ES-I3 (cell line): Measurements from ENCODE around the gene GRK1.

Experiments
- H3K36me3 ChIP-seq: 2 replicates; pipeline ENCODE4 v1.6.1; 2013; ENCODE audit warnings: mild to moderate bottlenecking, low read length, control low read depth, moderate library complexity; ENCODE audit not compliant: insufficient read depth
- H3K4me1 ChIP-seq: 2 replicates; pipeline ENCODE4 v1.6.1; 2013; ENCODE audit warnings: mild to moderate bottlenecking, control low read depth, low read length; ENCODE audit not compliant: insufficient read depth
- H3K9ac ChIP-seq: 2 replicates; pipeline ENCODE4 v1.6.1; 2013; ENCODE audit warnings: low read depth, mild to moderate bottlenecking, low read length, moderate library complexity
- H3K9me3 ChIP-seq: 2 replicates; pipeline ENCODE4 v1.6.1; 2013; ENCODE audit warnings: mild to moderate bottlenecking, low read length, moderate library complexity; ENCODE audit not compliant: control insufficient read depth, insufficient read depth

The GRK1 gene

DNA sequence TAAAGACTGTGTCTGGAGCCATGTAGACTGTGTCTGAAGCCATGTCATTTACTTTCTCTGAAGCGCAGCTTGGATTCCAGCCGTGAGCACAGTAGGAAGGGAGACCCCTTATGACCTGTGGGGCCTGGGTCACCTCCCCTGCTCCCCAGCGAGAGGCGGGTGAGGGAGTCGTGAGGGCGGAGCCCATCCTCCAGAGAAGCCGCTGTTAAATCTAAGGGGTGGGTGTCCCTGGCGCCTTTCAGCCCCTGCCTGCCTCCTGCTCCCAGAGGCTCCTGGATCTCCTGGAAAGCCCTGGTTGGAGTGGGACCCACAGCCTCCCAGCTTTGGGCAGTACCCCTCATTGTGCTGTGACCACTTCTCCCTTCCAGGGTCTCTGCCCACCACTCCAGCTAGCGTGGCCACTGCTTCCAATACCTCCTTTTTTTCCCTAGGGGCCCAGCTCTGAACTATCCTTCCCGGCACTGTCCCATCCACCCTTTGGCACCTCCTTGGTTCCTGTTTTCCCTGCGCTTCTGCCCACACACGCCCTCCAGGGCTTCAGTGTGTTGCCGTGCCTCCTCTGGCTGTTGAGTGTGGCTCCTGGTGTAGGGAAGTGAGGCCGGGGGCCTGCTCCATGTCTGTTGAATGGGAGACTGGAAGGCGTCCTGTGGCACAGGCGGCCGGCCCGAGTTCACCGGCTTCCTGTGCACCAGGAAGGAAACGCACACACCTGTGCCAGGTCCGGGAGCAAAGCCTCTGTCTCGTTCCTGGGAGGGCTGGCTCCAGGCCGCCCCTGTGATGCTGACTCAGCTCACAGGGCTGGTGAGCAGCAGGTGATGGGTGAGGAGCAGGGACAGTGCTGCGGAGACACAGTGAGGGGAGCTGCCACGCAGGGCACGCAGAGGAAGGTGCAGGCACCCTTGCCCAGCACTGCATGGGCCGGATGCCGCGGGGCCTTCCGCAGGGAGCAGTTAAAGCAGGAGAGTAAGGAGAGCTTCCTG is 38.4 kb upstream of the GRK1 start:
- no peaks in the 10 kb centered on the region for H3K9me3 ChIP-seq
- H3K4me1 ChIP-seq = no peaks in the 10 kb centered on the region
- no peak overlapping the region for H3K9ac ChIP-seq
- H3K36me3 ChIP-seq = peaks cover 10% of the 10 kb centered on the region; the same call in 1 of the 2 replicates

DNA sequence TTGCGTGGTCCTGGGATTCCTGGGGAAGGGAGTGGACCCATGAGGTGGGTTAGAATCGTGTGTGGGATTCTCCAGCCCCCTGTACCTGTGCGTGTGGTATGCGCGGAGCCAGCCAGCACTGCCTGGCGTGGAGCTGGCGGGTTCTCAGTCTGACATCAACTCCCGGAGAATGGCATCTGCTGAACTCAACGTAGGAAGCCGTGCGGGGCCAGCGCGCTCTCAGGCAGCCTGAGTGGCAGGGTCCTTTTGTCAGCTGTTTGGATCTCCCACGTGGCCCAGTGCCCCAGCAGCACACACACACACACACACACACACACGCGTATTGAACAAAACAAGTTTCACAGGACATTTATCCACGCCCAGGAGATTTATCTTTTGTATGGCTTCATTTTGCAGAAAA is 37.2 kb upstream of the GRK1 start:
- H3K9me3 ChIP-seq = no peaks in the 10 kb centered on the region
- H3K36me3 ChIP-seq = peaks cover 18% of the 10 kb centered on the region
- no peak overlapping the region for H3K9ac ChIP-seq
- no peaks in the 10 kb centered on the region for H3K4me1 ChIP-seq

DNA sequence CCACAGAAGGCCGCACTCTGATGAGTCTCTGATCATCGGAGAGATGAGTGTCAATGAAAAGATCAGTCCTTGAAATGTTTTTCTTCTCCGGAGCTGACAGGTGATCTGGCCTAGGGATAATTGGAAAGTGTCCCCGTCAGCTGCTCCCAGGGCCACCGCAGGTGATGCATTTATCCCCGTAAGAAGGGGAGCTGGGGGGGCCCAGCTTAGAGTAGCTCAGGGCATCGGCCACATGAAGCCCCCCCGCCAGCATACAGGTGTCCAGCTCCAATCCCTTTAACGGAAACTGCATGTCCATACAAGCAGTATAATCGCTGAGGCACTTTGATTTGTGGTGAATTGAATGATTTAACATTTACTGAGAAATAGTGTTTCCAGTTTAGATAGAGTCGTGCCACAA is 36.7 kb upstream of the GRK1 start:
- H3K36me3 ChIP-seq = peaks cover 18% of the 10 kb centered on the region
- H3K4me1 ChIP-seq = no peaks in the 10 kb centered on the region
- H3K9me3 ChIP-seq = no peaks in the 10 kb centered on the region
- H3K9ac ChIP-seq = no peak overlapping the region

DNA sequence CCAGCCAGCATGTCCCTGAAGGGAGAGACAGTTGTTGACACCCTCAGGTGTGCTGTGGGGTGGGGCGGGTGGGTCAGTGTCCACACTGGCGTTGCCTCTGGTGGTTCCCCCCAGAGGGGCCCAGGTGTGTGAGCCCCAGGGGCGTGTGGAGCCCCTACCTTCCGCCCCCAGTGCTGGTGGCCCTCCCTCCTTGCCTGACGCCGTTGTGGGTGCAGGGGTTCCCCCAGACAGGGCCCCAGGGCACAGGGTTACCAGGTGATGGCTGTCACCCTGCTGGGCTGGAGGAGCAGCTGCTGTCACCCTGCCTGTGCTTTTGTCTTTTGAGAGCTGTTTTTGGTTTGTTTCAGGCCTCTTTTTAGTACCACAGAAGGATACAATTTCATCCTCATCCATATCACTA is 36.2 kb upstream of the GRK1 start:
- H3K36me3 ChIP-seq = peaks cover 18% of the 10 kb centered on the region
- no peaks in the 10 kb centered on the region for H3K9me3 ChIP-seq
- H3K9ac ChIP-seq = no peak overlapping the region

DNA sequence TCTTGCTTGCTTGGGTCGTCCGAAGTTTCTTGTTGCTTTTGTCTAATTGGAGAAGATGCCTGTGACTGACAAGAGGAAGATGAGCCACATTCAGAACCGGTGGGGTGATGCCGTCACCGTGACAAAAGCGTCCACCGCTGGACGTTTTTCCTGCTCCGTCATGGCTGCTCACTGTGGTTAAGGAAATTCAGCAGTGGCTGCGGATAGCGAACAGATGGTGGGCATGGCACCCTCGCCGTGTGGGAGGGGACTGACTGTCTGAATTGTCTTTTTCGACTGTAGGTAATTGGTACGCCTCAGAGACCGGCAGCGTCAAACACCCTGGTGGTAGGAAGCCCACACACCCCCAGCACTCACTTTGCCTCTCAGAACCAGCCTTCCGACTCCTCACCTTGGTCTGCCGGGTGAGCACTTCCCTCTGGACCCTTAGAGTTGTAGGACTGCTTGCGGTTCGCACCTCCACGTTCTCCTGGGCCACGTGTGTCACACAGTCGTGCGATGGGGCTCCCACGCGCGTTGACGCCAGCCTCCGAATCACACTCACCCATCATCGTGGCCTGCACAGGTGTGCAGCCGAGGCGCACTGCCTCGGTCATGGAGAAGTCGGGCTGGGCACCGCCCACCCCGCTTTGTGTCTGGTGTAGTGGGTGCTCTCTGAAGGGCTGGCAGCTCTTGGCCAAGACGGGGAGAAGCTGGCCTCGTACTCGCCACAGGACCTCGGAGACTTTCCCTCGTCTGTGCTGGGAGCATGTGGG is 35.5 kb upstream of the GRK1 start:
- Histone ChIP-seq H3K9me3 (no peaks in the 10 kb centered on the region), H3K36me3 (peaks cover 18% of the 10 kb centered on the region), H3K4me1 (no peaks in the 10 kb centered on the region), H3K9ac (no peak overlapping the region)

More for the DNA sequence above, 36.2 kb upstream of the GRK1 start:
- no peaks in the 10 kb centered on the region for H3K4me1 ChIP-seq

DNA sequence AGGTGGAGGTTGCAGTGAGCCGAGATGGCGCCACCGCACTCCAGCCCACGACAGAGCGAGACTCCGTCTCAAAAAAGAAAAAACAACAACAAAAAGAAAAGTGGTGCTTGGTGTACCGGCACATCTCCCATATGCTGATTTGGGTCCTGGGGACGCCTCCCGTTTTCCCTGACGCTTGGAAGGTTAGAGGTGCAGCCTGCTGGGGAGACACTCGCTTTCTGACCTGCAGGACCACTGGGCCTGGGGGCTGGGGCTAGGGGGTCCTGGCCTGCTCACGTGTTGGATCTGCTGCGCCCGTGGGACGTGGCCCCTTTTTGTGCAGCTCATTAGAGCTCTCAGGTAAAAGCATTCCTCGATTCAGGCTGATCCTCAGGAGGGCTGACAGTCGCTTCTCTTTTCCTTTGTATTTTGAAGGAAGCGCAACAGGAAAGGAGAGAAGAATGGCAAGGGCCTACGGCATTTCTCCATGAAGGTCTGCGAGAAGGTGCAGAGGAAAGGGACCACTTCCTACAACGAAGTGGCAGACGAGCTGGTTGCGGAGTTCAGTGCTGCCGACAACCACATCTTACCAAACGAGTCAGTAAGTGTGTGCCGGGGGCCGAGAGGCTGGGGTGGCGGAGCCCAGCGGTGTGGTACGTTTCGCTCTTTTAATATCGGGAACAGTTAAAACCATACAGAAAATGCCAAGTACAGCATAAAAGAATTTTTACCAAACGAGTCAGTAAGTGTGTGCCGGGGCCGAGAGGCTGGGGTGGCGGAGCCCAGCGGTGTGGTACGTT is 34.1 kb upstream of the GRK1 start:
- Histone ChIP-seq H3K9ac (no peak overlapping the region), H3K4me1 (no peaks in the 10 kb centered on the region), H3K9me3 (peaks cover 4% of the 10 kb centered on the region; the same call in 1 of the 2 replicates), H3K36me3 (peaks cover 24% of the 10 kb centered on the region)

DNA sequence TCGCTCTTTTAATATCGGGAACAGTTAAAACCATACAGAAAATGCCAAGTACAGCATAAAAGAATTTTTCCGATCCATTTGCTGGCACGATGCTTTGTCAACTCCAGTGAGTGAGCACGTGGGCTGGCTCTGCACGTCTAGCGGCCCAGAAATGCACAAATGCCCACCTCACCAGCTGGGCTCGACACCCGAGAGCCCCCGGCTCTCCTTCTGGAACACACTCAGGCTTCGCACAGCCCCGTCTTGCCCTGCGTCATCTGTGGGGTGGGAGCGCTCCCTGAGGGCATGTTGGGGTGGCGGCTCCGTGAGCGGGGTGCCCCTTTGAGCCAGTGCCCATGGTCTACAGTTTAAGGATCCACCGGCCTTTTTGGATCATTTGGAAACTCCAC is 33.5 kb upstream of the GRK1 start:
- H3K9ac ChIP-seq = no peak overlapping the region
- H3K9me3 ChIP-seq = peaks cover 4% of the 10 kb centered on the region; the same call in 1 of the 2 replicates
- no peaks in the 10 kb centered on the region for H3K4me1 ChIP-seq
- H3K36me3 ChIP-seq = peaks cover 29% of the 10 kb centered on the region

DNA sequence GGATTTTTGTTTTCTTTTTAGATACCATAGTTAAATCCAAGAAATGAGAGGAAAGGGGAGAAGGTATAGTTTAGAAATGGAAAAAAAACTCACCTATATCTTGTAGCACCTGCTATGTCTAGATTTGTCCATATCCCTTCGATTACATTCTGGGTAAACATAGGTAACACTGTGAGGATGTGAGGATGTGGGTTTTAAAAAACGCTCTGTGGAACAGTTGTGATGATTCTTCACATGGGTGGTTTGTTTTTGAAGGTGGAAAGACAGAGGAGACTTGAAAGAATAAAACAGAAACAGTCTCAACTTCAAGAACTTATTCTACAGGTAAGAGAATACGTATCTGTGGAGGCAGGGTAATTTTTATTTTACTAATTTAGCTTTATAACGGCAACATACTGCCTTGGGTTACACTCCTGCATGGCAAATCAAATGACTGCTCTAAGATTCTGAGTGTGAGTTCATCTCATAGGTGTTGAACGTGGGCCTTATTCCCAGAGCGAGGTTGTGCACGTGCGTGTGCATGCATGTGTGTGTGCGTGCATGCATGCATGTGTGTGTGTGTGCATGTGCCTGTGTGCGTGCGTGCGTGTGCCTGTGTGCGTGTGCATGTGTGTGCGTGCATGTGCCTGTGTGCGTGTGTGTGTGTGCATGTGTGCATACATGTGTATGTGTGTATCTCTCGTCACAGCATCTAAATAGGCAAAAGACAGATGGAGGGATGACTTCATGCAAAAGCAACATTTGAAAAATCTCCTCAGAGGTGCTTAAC is 32.6 kb upstream of the GRK1 start:
- H3K36me3 ChIP-seq = peaks cover 29% of the 10 kb centered on the region

DNA sequence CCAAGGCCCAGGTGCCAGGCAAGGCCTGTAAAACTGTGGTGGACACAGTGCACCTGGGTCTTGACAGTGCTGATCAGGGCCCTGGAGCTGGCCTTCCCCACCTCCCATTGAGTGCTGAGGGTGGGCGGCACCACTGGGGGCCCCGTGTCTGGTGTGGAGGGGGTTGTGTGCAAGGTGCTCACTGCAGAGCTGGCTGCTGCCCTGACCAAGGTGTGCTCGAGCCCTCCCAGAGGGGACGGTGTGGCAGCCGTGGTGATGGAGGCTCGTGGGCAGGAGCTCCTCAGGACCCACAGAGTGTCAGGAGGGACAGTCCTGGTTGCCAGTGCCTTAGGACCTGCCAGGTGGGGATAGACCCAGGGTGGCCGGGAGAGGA is 32.0 kb upstream of the GRK1 start:
- Histone ChIP-seq H3K9me3 (peaks cover 12% of the 10 kb centered on the region; the same call in 1 of the 2 replicates), H3K36me3 (peaks cover 29% of the 10 kb centered on the region)

More for the DNA sequence above, 32.6 kb upstream of the GRK1 start:
- Histone ChIP-seq H3K9me3 (peaks cover 7% of the 10 kb centered on the region; the same call in 1 of the 2 replicates), H3K4me1 (no peaks in the 10 kb centered on the region), H3K9ac (no peak overlapping the region)

DNA sequence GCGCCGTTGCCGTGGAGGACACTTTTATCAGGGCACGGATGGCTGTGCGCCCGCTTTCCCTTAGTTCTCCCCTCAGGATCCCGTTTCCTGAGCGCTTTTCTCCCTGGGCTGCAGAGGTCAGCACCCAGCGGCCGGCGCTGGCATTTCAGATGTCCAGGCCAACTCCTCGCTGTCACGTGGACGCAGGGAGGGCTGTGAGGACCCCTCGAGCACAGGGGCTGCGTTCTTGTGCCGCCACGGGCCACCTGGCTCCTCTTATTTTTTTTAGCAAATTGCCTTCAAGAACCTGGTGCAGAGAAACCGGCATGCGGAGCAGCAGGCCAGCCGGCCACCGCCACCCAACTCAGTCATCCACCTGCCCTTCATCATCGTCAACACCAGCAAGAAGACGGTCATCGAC is 31.3 kb upstream of the GRK1 start:
- peaks cover 35% of the 10 kb centered on the region for H3K36me3 ChIP-seq
- H3K9me3 ChIP-seq = peaks cover 12% of the 10 kb centered on the region; the same call in 1 of the 2 replicates
- no peak overlapping the region for H3K9ac ChIP-seq
- H3K4me1 ChIP-seq = no peaks in the 10 kb centered on the region

More for the DNA sequence above, 32.0 kb upstream of the GRK1 start:
- no peaks in the 10 kb centered on the region for H3K4me1 ChIP-seq
- no peak overlapping the region for H3K9ac ChIP-seq

DNA sequence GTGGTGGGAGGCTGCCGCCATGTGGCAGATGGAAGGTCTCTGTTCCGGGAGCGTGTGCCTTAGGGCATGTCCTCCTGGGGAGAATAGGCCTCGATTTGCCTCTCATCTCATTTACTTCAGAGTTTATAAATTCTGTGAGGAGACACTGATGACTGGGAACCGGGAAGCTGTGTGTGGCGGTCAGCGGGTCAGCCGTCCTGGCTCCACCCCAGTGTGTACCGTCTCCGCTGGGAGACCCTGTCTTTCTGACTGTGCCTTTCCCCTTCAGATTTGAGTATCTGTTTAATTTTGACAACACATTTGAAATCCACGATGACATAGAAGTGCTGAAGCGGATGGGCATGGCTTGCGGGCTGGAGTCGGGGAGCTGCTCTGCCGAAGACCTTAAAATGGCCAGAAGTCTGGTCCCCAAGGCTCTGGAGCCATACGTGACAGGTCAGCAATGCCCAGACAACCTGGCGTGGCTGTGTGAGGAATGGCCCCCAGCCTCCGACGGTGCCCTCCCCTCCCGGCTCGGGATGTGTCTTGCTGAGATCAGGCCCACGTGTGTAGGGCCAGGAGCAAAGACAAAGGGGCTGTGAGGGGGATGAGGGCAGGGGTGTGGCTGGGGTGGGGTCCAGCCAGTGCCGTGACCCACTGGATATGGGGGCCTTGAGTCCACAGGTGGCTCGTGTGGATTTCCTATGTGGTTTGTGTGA is 30.6 kb upstream of the GRK1 start:
- Histone ChIP-seq H3K9ac (no peak overlapping the region), H3K36me3 (peaks cover 38% of the 10 kb centered on the region), H3K4me1 (no peaks in the 10 kb centered on the region), H3K9me3 (peaks cover 12% of the 10 kb centered on the region)

DNA sequence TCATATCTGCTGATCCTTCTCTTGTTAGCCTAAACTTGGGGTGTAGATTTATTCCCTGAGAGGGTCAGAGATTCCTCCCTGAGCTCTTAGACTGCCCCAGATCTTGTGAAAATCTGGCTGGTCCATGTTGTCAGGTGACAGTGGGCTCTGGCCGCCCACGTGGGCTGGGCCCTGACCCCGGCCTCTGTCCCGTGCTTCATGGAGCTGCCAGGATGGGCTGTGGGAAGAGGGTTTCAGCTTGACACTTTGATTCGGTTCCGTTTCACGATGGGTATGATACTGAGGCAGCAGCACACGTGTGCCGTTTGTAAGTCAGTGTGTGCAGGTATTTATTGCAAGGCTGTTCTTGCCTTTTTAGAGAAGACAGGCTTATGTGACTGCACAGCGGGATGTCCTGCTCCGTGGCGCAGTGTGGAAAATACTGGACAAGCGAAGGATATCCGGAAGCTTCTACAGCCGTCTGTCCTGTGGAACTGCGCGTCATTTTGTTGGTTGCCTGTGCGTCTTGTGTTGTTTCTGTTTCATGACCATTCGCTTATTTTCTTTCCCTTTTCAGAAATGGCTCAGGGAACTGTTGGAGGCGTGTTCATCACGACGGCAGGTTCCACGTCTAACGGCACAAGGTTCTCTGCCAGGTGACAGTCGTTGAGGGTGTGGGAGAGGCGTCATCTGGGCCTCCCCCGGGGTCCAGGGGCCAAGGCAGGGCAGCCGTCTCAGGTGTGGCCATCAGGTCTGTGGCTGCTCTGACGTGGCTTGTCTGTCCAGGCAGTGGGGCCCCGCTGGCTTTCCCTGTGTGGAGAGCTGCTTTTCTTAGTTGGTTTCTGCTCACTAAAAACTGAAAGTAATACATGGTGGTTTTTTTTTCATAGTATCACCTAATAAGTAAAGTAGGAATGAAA is 29.5 kb upstream of the GRK1 start:
- H3K9ac ChIP-seq = no peak overlapping the region
- peaks cover 18% of the 10 kb centered on the region for H3K9me3 ChIP-seq
- no peaks in the 10 kb centered on the region for H3K4me1 ChIP-seq
- peaks cover 43% of the 10 kb centered on the region for H3K36me3 ChIP-seq
